Measurements from ENCODE around the gene EPHB4.
A peak's percentile ranks its signal among the peaks of the same experiment; 100 is the strongest.
"Not testable (repeated sequence)": the region's sequence is repeated elsewhere in the genome, so short reads cannot be mapped to it uniquely, and the experiment has no call there.

Gene EPHB4

DNA sequence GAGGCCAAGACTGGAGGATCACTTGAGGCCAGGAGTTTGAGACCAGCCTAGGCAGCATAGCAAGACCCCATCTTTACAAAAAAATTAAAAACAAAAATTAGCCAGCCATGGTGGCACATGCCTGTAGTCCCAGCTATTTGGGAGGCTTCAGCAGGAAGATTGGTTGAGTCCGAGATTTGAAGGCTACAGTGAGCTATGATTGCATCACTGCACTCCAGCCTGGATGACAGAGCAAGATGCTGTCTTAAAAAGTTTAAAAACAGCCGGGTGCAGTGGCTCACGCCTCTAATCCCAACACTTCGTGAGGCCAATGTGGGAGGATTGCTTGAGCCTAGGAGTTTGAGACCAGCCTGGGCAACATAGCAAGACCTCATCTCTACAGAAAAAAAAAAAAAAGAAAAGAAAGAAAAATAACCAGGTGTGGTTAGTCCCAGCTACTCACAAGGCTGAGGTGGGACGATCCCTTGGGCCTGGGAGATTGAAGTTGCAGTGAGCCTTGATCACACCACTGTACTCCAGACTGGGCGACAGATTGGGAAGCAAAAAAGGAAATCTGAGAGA lies 49.2 kb downstream of the EPHB4 start:
- Histone ChIP-seq H3K9me3 (ENCODE audit: control insufficient read depth, low read length) (no peaks in the 10 kb centered on the region), H3K4me3 (ENCODE audit: low read length) (no peak overlapping the region), H3K9ac (ENCODE audit: low read length) (no peak overlapping the region), H3K27me3 (replicated peaks; ENCODE audit: control insufficient read depth, insufficient read depth, low read length) (peaks cover 29% of the 10 kb centered on the region), H3K36me3 (ENCODE audit: control insufficient read depth, insufficient read depth, low read length, severe bottlenecking) (no peaks in the 10 kb centered on the region), H3K4me1 (ENCODE audit: control insufficient read depth, insufficient read depth, low read length) (no peaks in the 10 kb centered on the region)
- DNase-seq (ENCODE audit: low read depth), result no peak

DNA sequence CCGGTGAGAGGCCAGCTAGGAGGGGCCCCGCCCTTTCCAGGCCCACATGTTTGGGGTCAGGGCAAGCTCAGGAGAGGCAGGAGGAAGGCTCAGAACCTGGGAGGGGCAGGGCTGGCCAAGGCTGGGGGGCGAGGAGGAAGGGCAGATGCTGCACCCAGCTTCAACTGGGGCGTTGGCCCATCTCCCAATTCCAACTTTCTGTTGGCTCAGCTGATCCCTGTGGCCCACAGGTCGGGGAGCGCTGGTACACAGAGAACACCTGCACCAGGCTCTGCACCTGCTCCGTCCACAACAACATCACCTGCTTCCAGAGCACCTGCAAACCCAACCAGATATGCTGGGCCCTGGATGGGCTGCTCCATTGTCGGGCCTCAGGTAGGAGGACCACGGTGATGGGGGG lies 53.8 kb downstream of the EPHB4 start:
- no peak overlapping the region for H3K4me3 ChIP-seq (ENCODE audit: low read length)
- no peak overlapping the region for H3K9ac ChIP-seq (ENCODE audit: low read length)
- H3K27me3 ChIP-seq (replicated peaks; ENCODE audit: control insufficient read depth, insufficient read depth, low read length), result peaks cover 23% of the 10 kb centered on the region
- H3K9me3 ChIP-seq (ENCODE audit: control insufficient read depth, low read length), result no peaks in the 10 kb centered on the region
- DNase-seq (ENCODE audit: low read depth), result no peak
- no peaks in the 10 kb centered on the region for H3K4me1 ChIP-seq (ENCODE audit: control insufficient read depth, insufficient read depth, low read length)
- H3K36me3 ChIP-seq (ENCODE audit: control insufficient read depth, insufficient read depth, low read length, severe bottlenecking), result no peaks in the 10 kb centered on the region

DNA sequence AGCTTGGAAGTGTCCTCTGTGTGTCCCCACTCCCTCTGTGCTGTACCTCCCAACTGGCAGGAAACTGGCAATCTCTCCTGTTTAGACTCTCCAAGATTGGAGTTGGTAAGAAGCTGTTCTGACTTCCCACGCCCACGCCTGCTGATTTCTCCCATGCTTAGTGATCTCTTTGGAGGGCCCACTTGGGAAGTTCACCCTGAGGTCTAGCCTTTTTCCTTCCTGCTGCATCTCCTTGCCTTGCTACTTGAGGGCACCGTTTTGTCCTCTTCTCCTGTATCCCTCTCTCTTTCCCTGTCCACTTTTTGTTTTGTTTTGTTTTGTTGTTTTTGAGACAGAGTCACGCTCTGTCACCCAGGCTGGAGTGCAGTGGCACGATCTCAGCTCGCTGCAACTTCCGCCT lies 58.5 kb downstream of the EPHB4 start:
- Histone ChIP-seq H3K4me1 (ENCODE audit: control insufficient read depth, insufficient read depth, low read length) (no peaks in the 10 kb centered on the region), H3K27me3 (replicated peaks; ENCODE audit: control insufficient read depth, insufficient read depth, low read length) (peaks cover 29% of the 10 kb centered on the region), H3K4me3 (ENCODE audit: low read length) (no peak overlapping the region), H3K9me3 (ENCODE audit: control insufficient read depth, low read length) (no peaks in the 10 kb centered on the region), H3K36me3 (ENCODE audit: control insufficient read depth, insufficient read depth, low read length, severe bottlenecking) (no peaks in the 10 kb centered on the region), H3K9ac (ENCODE audit: low read length) (no peak overlapping the region)
- DNase-seq (ENCODE audit: low read depth), result no peak

DNA sequence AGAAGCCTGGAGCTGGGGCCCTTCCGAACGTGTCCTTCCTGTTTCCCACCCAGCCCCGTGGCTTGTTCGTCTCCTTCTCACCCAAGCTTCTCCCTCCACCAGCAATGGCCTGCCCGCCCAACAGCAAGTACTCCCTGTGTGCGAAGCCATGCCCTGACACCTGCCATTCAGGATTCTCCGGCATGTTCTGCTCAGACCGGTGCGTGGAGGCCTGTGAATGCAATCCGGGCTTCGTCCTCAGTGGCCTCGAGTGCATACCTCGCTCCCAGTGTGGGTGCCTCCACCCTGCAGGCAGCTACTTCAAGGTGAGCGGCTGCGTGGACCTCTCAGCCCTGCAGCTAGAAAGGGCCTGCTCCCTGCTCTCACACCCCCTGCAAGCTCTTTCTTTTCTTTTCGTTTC lies 62.1 kb downstream of the EPHB4 start:
- no peak overlapping the region for H3K9ac ChIP-seq (ENCODE audit: low read length)
- H3K36me3 ChIP-seq (ENCODE audit: control insufficient read depth, insufficient read depth, low read length, severe bottlenecking), result no peaks in the 10 kb centered on the region
- no peaks in the 10 kb centered on the region for H3K9me3 ChIP-seq (ENCODE audit: control insufficient read depth, low read length)
- no peak for DNase-seq (ENCODE audit: low read depth)
- H3K4me1 ChIP-seq (ENCODE audit: control insufficient read depth, insufficient read depth, low read length), result no peaks in the 10 kb centered on the region
- peaks cover 40% of the 10 kb centered on the region for H3K27me3 ChIP-seq (replicated peaks; ENCODE audit: control insufficient read depth, insufficient read depth, low read length)
- H3K4me3 ChIP-seq (ENCODE audit: low read length), result no peak overlapping the region

DNA sequence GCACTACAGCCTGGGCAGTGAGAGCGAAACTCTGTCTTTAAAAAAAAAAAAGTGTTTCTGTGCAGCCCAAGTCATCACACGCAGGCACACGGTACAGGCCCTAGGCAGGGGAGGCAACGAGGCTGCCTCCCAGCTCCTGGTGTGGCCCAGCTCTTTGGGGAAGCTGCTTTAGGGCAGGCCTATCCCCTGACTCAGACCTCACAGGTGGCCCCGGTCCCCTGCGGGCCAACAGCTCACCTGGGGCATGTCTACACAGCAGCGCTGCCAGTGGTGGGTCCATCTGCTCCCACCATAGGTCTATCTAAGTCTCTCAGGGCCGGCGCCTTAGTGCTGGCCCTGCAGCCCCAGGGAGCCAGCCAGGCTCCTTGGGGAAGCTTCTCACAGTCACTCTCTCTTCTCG lies 62.5 kb downstream of the EPHB4 start:
- H3K9me3 ChIP-seq (ENCODE audit: control insufficient read depth, low read length), result no peaks in the 10 kb centered on the region
- no peak for DNase-seq (ENCODE audit: low read depth)
- no peaks in the 10 kb centered on the region for H3K36me3 ChIP-seq (ENCODE audit: control insufficient read depth, insufficient read depth, low read length, severe bottlenecking)
- no peak overlapping the region for H3K4me3 ChIP-seq (ENCODE audit: low read length)
- H3K27me3 ChIP-seq (replicated peaks; ENCODE audit: control insufficient read depth, insufficient read depth, low read length), result peaks cover 44% of the 10 kb centered on the region
- no peaks in the 10 kb centered on the region for H3K4me1 ChIP-seq (ENCODE audit: control insufficient read depth, insufficient read depth, low read length)
- H3K9ac ChIP-seq (ENCODE audit: low read length), result no peak overlapping the region

DNA sequence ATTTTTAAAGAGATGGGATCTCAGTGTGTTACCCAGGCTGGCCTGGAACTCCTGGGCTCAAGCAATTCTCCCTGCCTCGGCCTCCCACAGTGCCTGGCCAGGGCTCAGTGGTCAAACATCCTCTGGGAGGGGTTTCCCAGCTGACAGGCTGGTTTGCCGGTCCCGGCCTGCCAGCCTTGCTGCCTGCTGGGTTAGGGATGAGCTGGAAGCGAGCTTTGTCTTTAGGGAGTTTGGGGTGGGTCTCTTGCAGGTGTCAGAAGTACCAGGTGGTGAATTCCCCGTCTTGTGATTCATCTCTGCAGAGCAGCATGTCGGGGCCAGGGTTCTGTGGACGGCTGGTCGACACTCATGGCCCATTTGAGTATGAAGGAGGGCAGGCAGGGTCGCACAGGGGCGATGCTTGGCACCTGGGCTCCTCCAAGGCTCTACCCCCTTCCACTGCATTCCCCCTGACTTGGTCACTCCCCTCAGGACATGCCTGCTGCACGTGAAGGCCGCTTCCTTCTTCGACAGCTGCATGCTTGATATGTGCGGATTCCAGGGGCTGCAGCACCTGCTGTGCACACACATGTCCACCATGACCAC lies 63.7 kb downstream of the EPHB4 start:
- Histone ChIP-seq H3K9me3 (ENCODE audit: control insufficient read depth, low read length) (no peaks in the 10 kb centered on the region), H3K27me3 (replicated peaks; ENCODE audit: control insufficient read depth, insufficient read depth, low read length) (peaks cover 47% of the 10 kb centered on the region), H3K4me3 (ENCODE audit: low read length) (no peak overlapping the region), H3K4me1 (ENCODE audit: control insufficient read depth, insufficient read depth, low read length) (no peaks in the 10 kb centered on the region), H3K9ac (ENCODE audit: low read length) (no peak overlapping the region), H3K36me3 (ENCODE audit: control insufficient read depth, insufficient read depth, low read length, severe bottlenecking) (no peaks in the 10 kb centered on the region)
- no peak for DNase-seq (ENCODE audit: low read depth)

DNA sequence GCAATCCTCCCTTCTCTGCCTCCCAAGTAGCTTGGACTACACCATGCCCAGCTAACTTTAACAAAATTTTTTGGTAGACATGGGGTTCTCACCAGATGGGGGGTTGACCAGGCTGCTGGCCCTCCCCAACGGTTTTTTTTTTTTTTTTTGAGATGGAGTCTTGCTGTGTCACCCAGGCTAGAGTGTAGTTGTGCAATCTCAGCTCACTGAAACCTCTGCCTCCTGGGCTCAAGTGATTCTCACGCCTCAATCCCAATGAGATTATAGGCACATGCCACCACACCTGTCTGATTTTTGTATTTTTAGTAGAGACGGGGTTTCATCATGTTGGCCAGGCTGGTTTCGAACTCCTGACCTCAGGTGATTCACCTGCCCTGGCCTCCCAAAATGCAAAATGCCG lies 64.5 kb downstream of the EPHB4 start:
- not testable (repeated sequence) for H3K36me3 ChIP-seq (ENCODE audit: control insufficient read depth, insufficient read depth, low read length, severe bottlenecking); DNase-seq (ENCODE audit: low read depth); H3K9me3 ChIP-seq (ENCODE audit: control insufficient read depth, low read length); H3K4me1 ChIP-seq (ENCODE audit: control insufficient read depth, insufficient read depth, low read length); H3K9ac ChIP-seq (ENCODE audit: low read length); H3K4me3 ChIP-seq (ENCODE audit: low read length)
- H3K27me3 ChIP-seq (replicated peaks; ENCODE audit: control insufficient read depth, insufficient read depth, low read length), result peaks cover 43% of the 10 kb centered on the region

DNA sequence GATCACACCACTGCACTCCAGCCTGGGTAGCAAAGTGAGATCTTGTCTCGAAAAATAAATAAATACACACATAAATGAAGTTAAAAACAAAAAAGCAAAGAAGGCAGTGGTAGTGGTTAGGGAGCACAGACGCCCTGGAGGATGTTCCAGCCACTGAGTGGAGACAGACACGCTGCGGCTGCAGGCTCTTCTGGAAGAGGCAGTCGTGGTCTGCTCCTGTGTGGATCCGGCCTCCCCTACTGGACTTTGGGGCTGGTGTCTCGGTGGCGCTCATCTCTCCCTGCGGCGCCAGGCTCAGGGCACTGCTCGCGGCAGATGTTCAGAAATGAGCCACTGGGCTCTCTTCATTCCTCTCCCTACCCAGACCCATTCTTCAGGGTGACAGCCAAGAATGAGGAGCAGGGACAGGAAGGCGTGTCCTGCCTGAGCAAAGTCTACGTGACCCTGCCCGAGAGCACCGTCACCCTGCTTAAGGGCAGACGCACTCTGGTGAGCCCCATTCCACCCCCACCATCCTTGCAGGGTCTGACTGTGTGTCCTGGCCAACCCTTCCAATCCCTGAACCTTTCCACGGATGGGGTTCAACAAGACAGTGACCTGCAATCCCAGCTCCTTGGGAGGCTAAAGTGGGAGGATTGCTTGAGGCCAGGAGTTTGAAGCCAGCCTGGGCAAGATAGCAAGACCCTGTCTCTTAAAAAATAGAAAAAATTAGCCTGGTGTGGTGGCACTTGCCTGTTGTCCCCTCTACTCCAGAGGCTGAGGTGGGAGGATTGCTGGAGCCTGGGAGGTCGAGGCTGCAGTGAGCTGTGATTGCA lies 67.8 kb downstream of the EPHB4 start:
- H3K36me3 ChIP-seq (ENCODE audit: control insufficient read depth, insufficient read depth, low read length, severe bottlenecking), result no peaks in the 10 kb centered on the region
- H3K27me3 ChIP-seq (replicated peaks; ENCODE audit: control insufficient read depth, insufficient read depth, low read length), result peaks cover 30% of the 10 kb centered on the region
- H3K4me3 ChIP-seq (ENCODE audit: low read length), result no peak overlapping the region
- H3K9ac ChIP-seq (ENCODE audit: low read length), result no peak overlapping the region
- no peaks in the 10 kb centered on the region for H3K4me1 ChIP-seq (ENCODE audit: control insufficient read depth, insufficient read depth, low read length)
- DNase-seq (ENCODE audit: low read depth), result no peak
- no peaks in the 10 kb centered on the region for H3K9me3 ChIP-seq (ENCODE audit: control insufficient read depth, low read length)

DNA sequence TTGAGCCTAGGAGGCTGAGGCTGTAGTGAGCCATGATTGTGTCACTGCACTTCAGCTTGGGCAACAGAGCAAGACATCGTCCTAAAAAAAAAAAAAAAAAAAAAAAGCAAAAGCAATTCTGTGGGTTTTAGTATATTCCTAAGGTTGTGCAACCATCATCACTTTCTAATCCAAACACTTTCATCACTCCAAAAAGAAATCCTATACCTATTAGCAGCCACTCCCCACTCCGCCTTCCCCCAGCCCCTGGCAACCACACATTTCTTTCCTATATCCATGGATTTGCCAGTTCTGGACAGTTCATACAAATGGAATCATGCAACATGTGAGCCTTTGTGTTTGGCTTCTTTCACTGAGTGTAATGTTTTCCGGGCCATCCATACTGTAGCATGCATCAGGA lies 73.6 kb downstream of the EPHB4 start:
- Histone ChIP-seq H3K4me1 (ENCODE audit: control insufficient read depth, insufficient read depth, low read length) (no peaks in the 10 kb centered on the region), H3K9me3 (ENCODE audit: control insufficient read depth, low read length) (no peaks in the 10 kb centered on the region), H3K36me3 (ENCODE audit: control insufficient read depth, insufficient read depth, low read length, severe bottlenecking) (no peaks in the 10 kb centered on the region), H3K27me3 (replicated peaks; ENCODE audit: control insufficient read depth, insufficient read depth, low read length) (peaks cover 35% of the 10 kb centered on the region), H3K9ac (ENCODE audit: low read length) (no peak overlapping the region), H3K4me3 (ENCODE audit: low read length) (no peak overlapping the region)
- DNase-seq (ENCODE audit: low read depth), result peak; percentile 65

DNA sequence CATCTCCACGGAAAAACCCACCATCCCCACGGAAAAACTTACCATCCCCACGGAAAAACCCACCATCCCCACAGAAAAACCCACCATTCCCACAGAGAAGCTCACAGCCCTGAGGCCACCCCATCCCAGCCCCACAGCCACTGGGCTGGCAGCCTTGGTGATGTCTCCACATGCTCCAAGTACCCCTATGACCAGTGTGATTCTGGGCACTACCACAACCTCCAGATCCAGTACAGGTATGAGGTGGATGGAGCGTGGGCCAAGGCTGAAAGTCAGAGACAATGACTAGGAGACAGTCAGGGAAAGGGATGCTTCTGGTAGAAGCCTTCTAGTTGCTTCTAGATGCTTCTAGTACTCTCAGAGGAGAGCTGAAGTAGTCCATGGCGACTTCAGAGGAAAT lies 74.3 kb downstream of the EPHB4 start:
- H3K9ac ChIP-seq (ENCODE audit: low read length), result no peak overlapping the region
- H3K4me3 ChIP-seq (ENCODE audit: low read length), result no peak overlapping the region
- no peaks in the 10 kb centered on the region for H3K4me1 ChIP-seq (ENCODE audit: control insufficient read depth, insufficient read depth, low read length)
- H3K9me3 ChIP-seq (ENCODE audit: control insufficient read depth, low read length), result no peaks in the 10 kb centered on the region
- H3K27me3 ChIP-seq (replicated peaks; ENCODE audit: control insufficient read depth, insufficient read depth, low read length), result peaks cover 38% of the 10 kb centered on the region
- DNase-seq (ENCODE audit: low read depth), result no peak
- H3K36me3 ChIP-seq (ENCODE audit: control insufficient read depth, insufficient read depth, low read length, severe bottlenecking), result no peaks in the 10 kb centered on the region

All from adipocyte (in vitro differentiated cells).